HEK293 (cell line): ENCODE results near the gene KIAA0513.
A peak's percentile ranks its signal among the peaks of the same experiment; 100 is the strongest.

Experiments used
- EGR2 ChIP-seq: fragments of 450-650 bp; formaldehyde crosslinking; IDR thresholded peaks from 2 replicates; pipeline ENCODE4 v1.5.1; 2016; ENCODE audit warnings: low read depth, missing biosample characterization, missing genetic modification characterization
- HOXD13 ChIP-seq: sonication (generic); formaldehyde crosslinking; IDR thresholded peaks from 2 replicates; pipeline ENCODE4 v1.8.0; 2022; ENCODE audit warnings: missing genetic modification reagents, borderline replicate concordance
- MEIS1 ChIP-seq: sonication (generic); formaldehyde crosslinking; IDR thresholded peaks from 2 replicates; pipeline ENCODE4 v1.8.1; 2022; ENCODE audit warnings: missing genetic modification reagents, mild to moderate bottlenecking, borderline replicate concordance
- MZF1 ChIP-seq: fragments of 450-650 bp; formaldehyde crosslinking; IDR thresholded peaks from 2 replicates; pipeline ENCODE4 v1.5.1; 2017; ENCODE audit warnings: missing biosample characterization, missing genetic modification characterization, borderline replicate concordance
- REST ChIP-seq: fragments of 450-650 bp; formaldehyde crosslinking; IDR thresholded peaks from 2 replicates; pipeline ENCODE4 v1.5.1; 2016; ENCODE audit warnings: missing biosample characterization, missing genetic modification characterization
- SALL2 ChIP-seq: fragments of 450-650 bp; formaldehyde crosslinking; IDR thresholded peaks from 2 replicates; pipeline ENCODE4 v1.5.0; 2017; ENCODE audit warnings: missing biosample characterization, mild to moderate bottlenecking, missing genetic modification characterization, borderline replicate concordance
- SP7 ChIP-seq: fragments of 450-650 bp; formaldehyde crosslinking; IDR thresholded peaks from 2 replicates; pipeline ENCODE4 v1.5.1; 2016; ENCODE audit warnings: missing biosample characterization, missing genetic modification characterization
- ZBTB17 ChIP-seq: fragments of 450-650 bp; formaldehyde crosslinking; IDR thresholded peaks from 2 replicates; pipeline ENCODE4 v1.5.1; 2016; ENCODE audit warnings: missing biosample characterization, missing genetic modification characterization
- ZIC2 ChIP-seq: fragments of 450-650 bp; formaldehyde crosslinking; IDR thresholded peaks from 2 replicates; pipeline ENCODE4 v1.5.1; 2016; ENCODE audit warnings: missing biosample characterization, missing genetic modification characterization
- ZNF10 ChIP-seq: fragments of 450-650 bp; formaldehyde crosslinking; IDR thresholded peaks from 2 replicates; pipeline ENCODE4 v1.5.1; 2017; ENCODE audit warnings: missing biosample characterization, missing genetic modification characterization
- ZNF112 ChIP-seq: fragments of 450-650 bp; formaldehyde crosslinking; IDR thresholded peaks from 2 replicates; pipeline ENCODE4 v1.5.0; 2017; ENCODE audit warnings: missing biosample characterization, missing genetic modification characterization
- ZNF114 ChIP-seq: fragments of 450-650 bp; formaldehyde crosslinking; IDR thresholded peaks from 2 replicates; pipeline ENCODE4 v1.5.0; 2017; ENCODE audit warnings: missing biosample characterization, missing genetic modification characterization
- ZNF146 ChIP-seq: fragments of 450-650 bp; formaldehyde crosslinking; IDR thresholded peaks from 2 replicates; pipeline ENCODE4 v1.5.1; 2016; ENCODE audit warnings: missing biosample characterization, missing genetic modification characterization
- ZNF223 ChIP-seq: fragments of 450-650 bp; formaldehyde crosslinking; IDR thresholded peaks from 2 replicates; pipeline ENCODE4 v1.5.1; 2016; ENCODE audit warnings: missing biosample characterization, missing genetic modification characterization
- ZNF24 ChIP-seq: fragments of 450-650 bp; formaldehyde crosslinking; IDR thresholded peaks from 2 replicates; pipeline ENCODE4 v1.5.1; 2016; ENCODE audit warnings: missing biosample characterization, missing genetic modification characterization
- ZNF266 ChIP-seq: fragments of 450-650 bp; formaldehyde crosslinking; IDR thresholded peaks from 2 replicates; pipeline ENCODE4 v1.5.1; 2016; ENCODE audit warnings: missing biosample characterization, missing genetic modification characterization, low read depth
- ZNF292 ChIP-seq: fragments of 450-650 bp; formaldehyde crosslinking; IDR thresholded peaks from 2 replicates; pipeline ENCODE4 v1.5.1; 2016; ENCODE audit warnings: low read depth, missing biosample characterization, missing genetic modification characterization, borderline replicate concordance
- ZNF341 ChIP-seq: fragments of 450-650 bp; formaldehyde crosslinking; IDR thresholded peaks from 2 replicates; pipeline ENCODE4; 2016; ENCODE audit warnings: low read depth, missing biosample characterization, missing genetic modification characterization
- ZNF394 ChIP-seq: fragments of 450-650 bp; formaldehyde crosslinking; IDR thresholded peaks from 2 replicates; pipeline ENCODE4 v1.5.1; 2016; ENCODE audit warnings: missing biosample characterization, missing genetic modification characterization, mild to moderate bottlenecking, moderate library complexity, borderline replicate concordance
- ZNF423 ChIP-seq: fragments of 450-650 bp; formaldehyde crosslinking; IDR thresholded peaks from 2 replicates; pipeline ENCODE4 v1.5.1; 2016; ENCODE audit warnings: missing biosample characterization, missing genetic modification characterization
- ZNF571 ChIP-seq: fragments of 450-650 bp; formaldehyde crosslinking; IDR thresholded peaks from 2 replicates; pipeline ENCODE4 v1.5.0; 2017; ENCODE audit warnings: missing biosample characterization, missing genetic modification characterization
- ZNF639 ChIP-seq: fragments of 450-650 bp; formaldehyde crosslinking; IDR thresholded peaks from 2 replicates; pipeline ENCODE4 v1.5.1; 2016; ENCODE audit warnings: missing biosample characterization, missing genetic modification characterization
- ZNF660 ChIP-seq: fragments of 450-650 bp; IDR thresholded peaks from 2 replicates; pipeline ENCODE4 v1.5.1; 2018; ENCODE audit warnings: missing biosample characterization, mild to moderate bottlenecking, missing genetic modification characterization
- ZNF768 ChIP-seq: fragments of 450-650 bp; formaldehyde crosslinking; IDR thresholded peaks from 2 replicates; pipeline ENCODE4 v1.5.1; 2018; ENCODE audit warnings: missing biosample characterization, mild to moderate bottlenecking, missing genetic modification characterization
- ZSCAN30 ChIP-seq: fragments of 450-650 bp; IDR thresholded peaks from 2 replicates; pipeline ENCODE4 v1.5.1; 2018; ENCODE audit warnings: missing biosample characterization, mild to moderate bottlenecking, missing genetic modification characterization, moderate library complexity
- TF ChIP-seq, protein P1 (sequence below): fragments of 450-650 bp; formaldehyde crosslinking; IDR thresholded peaks from 2 replicates; pipeline ENCODE4 v1.5.1; 2016; ENCODE audit warnings: missing biosample characterization, missing genetic modification characterization
- TF ChIP-seq, protein P2 (sequence below): fragments of 450-650 bp; formaldehyde crosslinking; IDR thresholded peaks from 2 replicates; pipeline ENCODE4 v1.5.1; 2016; ENCODE audit warnings: missing biosample characterization, missing genetic modification characterization
- TF ChIP-seq, protein P3 (sequence below): fragments of 450-650 bp; formaldehyde crosslinking; IDR thresholded peaks from 2 replicates; pipeline ENCODE4 v1.5.1; 2016; ENCODE audit warnings: missing biosample characterization, missing genetic modification characterization, borderline replicate concordance

Gene KIAA0513

GRCh38 chr16:85027349-85027957 is at the start of gene KIAA0513 (continued):
- TF ChIP-seq ZNF266 (tag by site-specific recombination): no peak
- TF ChIP-seq HOXD13 (CRISPR knock-in tag): no peak
- no peak for TF ChIP-seq SALL2 (tag by site-specific recombination)
- peak; percentile 14; the same call in 1 of the 2 replicates for TF ChIP-seq ZIC2 (tag by site-specific recombination)
- no peak for TF ChIP-seq ZNF292 (tag by site-specific recombination)
- TF ChIP-seq ZNF423 (tag by site-specific recombination): no peak
- TF ChIP-seq, protein P1, sequence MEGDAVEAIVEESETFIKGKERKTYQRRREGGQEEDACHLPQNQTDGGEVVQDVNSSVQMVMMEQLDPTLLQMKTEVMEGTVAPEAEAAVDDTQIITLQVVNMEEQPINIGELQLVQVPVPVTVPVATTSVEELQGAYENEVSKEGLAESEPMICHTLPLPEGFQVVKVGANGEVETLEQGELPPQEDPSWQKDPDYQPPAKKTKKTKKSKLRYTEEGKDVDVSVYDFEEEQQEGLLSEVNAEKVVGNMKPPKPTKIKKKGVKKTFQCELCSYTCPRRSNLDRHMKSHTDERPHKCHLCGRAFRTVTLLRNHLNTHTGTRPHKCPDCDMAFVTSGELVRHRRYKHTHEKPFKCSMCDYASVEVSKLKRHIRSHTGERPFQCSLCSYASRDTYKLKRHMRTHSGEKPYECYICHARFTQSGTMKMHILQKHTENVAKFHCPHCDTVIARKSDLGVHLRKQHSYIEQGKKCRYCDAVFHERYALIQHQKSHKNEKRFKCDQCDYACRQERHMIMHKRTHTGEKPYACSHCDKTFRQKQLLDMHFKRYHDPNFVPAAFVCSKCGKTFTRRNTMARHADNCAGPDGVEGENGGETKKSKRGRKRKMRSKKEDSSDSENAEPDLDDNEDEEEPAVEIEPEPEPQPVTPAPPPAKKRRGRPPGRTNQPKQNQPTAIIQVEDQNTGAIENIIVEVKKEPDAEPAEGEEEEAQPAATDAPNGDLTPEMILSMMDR (tag by site-specific recombination): peak; percentile 63
- no peak for TF ChIP-seq ZBTB17
- TF ChIP-seq ZNF768 (tag by site-specific recombination): no peak
- no peak for TF ChIP-seq REST (tag by site-specific recombination)
- no peak for TF ChIP-seq MEIS1
- TF ChIP-seq ZNF341 (tag by site-specific recombination): peak; percentile 64
- no peak for TF ChIP-seq ZNF571
- no peak for TF ChIP-seq ZSCAN30 (tag by site-specific recombination)
- no peak for TF ChIP-seq ZNF114 (tag by site-specific recombination)
- 0 out of 2 replicates have a peak, but pooled peaks have one; percentile 20 for TF ChIP-seq ZNF223 (tag by site-specific recombination)
- no peak for TF ChIP-seq ZNF146 (tag by site-specific recombination)
- TF ChIP-seq EGR2 (tag by site-specific recombination): peak; percentile 88
- TF ChIP-seq MZF1 (tag by site-specific recombination): no peak
- no peak for TF ChIP-seq ZNF24 (tag by site-specific recombination)
- no peak for TF ChIP-seq ZNF639 (tag by site-specific recombination)
- TF ChIP-seq, protein P2, sequence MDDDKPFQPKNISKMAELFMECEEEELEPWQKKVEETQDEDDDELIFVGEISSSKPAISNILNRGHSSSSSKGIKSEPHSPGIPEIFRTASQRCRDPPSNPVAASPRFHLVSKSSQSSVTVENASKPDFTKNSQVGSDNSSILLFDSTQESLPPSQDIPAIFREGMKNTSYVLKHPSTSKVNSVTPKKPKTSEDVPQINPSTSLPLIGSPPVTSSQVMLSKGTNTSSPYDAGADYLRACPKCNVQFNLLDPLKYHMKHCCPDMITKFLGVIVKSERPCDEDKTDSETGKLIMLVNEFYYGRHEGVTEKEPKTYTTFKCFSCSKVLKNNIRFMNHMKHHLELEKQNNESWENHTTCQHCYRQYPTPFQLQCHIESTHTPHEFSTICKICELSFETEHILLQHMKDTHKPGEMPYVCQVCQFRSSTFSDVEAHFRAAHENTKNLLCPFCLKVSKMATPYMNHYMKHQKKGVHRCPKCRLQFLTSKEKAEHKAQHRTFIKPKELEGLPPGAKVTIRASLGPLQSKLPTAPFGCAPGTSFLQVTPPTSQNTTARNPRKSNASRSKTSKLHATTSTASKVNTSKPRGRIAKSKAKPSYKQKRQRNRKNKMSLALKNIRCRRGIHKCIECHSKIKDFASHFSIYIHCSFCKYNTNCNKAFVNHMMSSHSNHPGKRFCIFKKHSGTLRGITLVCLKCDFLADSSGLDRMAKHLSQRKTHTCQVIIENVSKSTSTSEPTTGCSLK (tag by site-specific recombination): no peak
- TF ChIP-seq, protein P3, sequence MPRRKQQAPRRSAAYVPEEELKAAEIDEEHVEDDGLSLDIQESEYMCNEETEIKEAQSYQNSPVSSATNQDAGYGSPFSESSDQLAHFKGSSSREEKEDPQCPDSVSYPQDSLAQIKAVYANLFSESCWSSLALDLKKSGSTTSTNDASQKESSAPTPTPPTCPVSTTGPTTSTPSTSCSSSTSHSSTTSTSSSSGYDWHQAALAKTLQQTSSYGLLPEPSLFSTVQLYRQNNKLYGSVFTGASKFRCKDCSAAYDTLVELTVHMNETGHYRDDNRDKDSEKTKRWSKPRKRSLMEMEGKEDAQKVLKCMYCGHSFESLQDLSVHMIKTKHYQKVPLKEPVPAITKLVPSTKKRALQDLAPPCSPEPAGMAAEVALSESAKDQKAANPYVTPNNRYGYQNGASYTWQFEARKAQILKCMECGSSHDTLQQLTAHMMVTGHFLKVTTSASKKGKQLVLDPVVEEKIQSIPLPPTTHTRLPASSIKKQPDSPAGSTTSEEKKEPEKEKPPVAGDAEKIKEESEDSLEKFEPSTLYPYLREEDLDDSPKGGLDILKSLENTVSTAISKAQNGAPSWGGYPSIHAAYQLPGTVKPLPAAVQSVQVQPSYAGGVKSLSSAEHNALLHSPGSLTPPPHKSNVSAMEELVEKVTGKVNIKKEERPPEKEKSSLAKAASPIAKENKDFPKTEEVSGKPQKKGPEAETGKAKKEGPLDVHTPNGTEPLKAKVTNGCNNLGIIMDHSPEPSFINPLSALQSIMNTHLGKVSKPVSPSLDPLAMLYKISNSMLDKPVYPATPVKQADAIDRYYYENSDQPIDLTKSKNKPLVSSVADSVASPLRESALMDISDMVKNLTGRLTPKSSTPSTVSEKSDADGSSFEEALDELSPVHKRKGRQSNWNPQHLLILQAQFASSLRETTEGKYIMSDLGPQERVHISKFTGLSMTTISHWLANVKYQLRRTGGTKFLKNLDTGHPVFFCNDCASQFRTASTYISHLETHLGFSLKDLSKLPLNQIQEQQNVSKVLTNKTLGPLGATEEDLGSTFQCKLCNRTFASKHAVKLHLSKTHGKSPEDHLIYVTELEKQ (tag by site-specific recombination): 0 out of 2 replicates have a peak, but pooled peaks have one; percentile 9
- peak; percentile 23; the same call in 1 of the 2 replicates for TF ChIP-seq ZNF394
- TF ChIP-seq ZNF660: no peak
- TF ChIP-seq ZNF10 (tag by site-specific recombination): no peak
- 0 out of 2 replicates have a peak, but pooled peaks have one; percentile 68 for TF ChIP-seq SP7 (tag by site-specific recombination)
- TF ChIP-seq ZNF112 (tag by site-specific recombination): no peak
